AML-193 (cell line): ENCODE results near the gene ZBTB17.
"Not testable (repeated sequence)": the region's sequence is repeated elsewhere in the genome, so short reads cannot be mapped to it uniquely, and the experiment has no call there.

Experiments used
- DNase-seq, 2 experiments: peaks; one replicate each; lab custom pipeline; 2025; lab: John Stamatoyannopoulos, UW

ZBTB17 gene

GRCh38 chr1:15988856-15989736 lies 13.2 kb upstream of the ZBTB17 start:
- no peak for DNase-seq

GRCh38 chr1:15985611-15986297 lies 9.9 kb upstream of the ZBTB17 start:
- peak; percentile 46 to 56 for DNase-seq

GRCh38 chr1:15983275-15983674 lies 7.4 kb upstream of the ZBTB17 start:
- no peak for DNase-seq

- no peak for DNase-seq
Observed at GRCh38 chr1:15981679-15982078, 5.8 kb upstream of the ZBTB17 start.

GRCh38 chr1:15977947-15978346 lies 2.0 kb upstream of the ZBTB17 start:
- not testable (repeated sequence) for DNase-seq

GRCh38 chr1:15975358-15975804 lies 520 bp downstream of the ZBTB17 start:
- peak in 1 of 2 experiments; percentile 13 for DNase-seq

- no peak for DNase-seq
Observed at GRCh38 chr1:15974855-15975254, 1.0 kb downstream of the ZBTB17 start.

GRCh38 chr1:15973772-15974171 lies 2.1 kb downstream of the ZBTB17 start:
- DNase-seq = no peak

- DNase-seq = no peak
Observed at GRCh38 chr1:15972409-15972808, 3.5 kb downstream of the ZBTB17 start.

GRCh38 chr1:15970911-15971310 lies 5.0 kb downstream of the ZBTB17 start:
- no peak for DNase-seq

- no peak for DNase-seq
Observed at GRCh38 chr1:15969321-15969880, 6.5 kb downstream of the ZBTB17 start.

- DNase-seq = no peak
Observed at GRCh38 chr1:15968172-15968571, 7.7 kb downstream of the ZBTB17 start.

- no peak for DNase-seq
Observed at GRCh38 chr1:15966956-15967344, 9.0 kb downstream of the ZBTB17 start.

- DNase-seq = no peak
Observed at GRCh38 chr1:15966081-15966955, 9.6 kb downstream of the ZBTB17 start.

GRCh38 chr1:15965228-15965767 lies 10.6 kb downstream of the ZBTB17 start:
- no peak for DNase-seq

- no peak for DNase-seq
Observed at GRCh38 chr1:15963968-15964648, 11.8 kb downstream of the ZBTB17 start.

- no peak for DNase-seq
Observed at GRCh38 chr1:15963363-15963967, 12.4 kb downstream of the ZBTB17 start.

- no peak for DNase-seq
Observed at GRCh38 chr1:15962671-15963362, 13.1 kb downstream of the ZBTB17 start.

GRCh38 chr1:15962176-15962575 lies 13.7 kb downstream of the ZBTB17 start:
- no peak for DNase-seq

GRCh38 chr1:15961492-15961891 lies 14.4 kb downstream of the ZBTB17 start:
- DNase-seq = no peak
